Skeletal muscle satellite cell (primary cell): ENCODE measurements around the gene RBPJ. TPM values are rescaled to one million over a fixed set of nuclear protein-coding genes. Genes with fewer than 3 reads are reported as not detected.

Experiments used
- H3K27me3 ChIP-seq: 2 replicates; pipeline ENCODE4 v1.7.0; 2013; ENCODE audit warnings: low read length; ENCODE audit not compliant: control insufficient read depth, insufficient read depth
- H3K36me3 ChIP-seq: 2 replicates; pipeline ENCODE4 v1.7.0; 2013; ENCODE audit warnings: mild to moderate bottlenecking, control low read depth, low read length; ENCODE audit not compliant: insufficient read depth
- H3K4me1 ChIP-seq: 2 replicates; pipeline ENCODE4 v1.7.0; 2013; ENCODE audit warnings: low read length; ENCODE audit not compliant: control insufficient read depth, insufficient read depth
- H3K4me2 ChIP-seq: 2 replicates; pipeline ENCODE4 v1.7.0; 2013; ENCODE audit warnings: mild to moderate bottlenecking, low read length
- H3K4me3 ChIP-seq: 2 replicates; pipeline ENCODE4 v1.7.0; 2013; ENCODE audit warnings: low read length
- H3K9ac ChIP-seq: 2 replicates; pipeline ENCODE4 v1.7.0; 2013; ENCODE audit warnings: mild to moderate bottlenecking, low read depth, low read length, moderate library complexity
- H3K9me3 ChIP-seq: replicated peaks from 2 replicates; pipeline ENCODE4 v1.7.0; 2013; ENCODE audit warnings: mild to moderate bottlenecking, control low read depth, low read length
- total RNA-seq: library from RNA; depleted of rRNA; stranded (reverse); fragments of >200 nt; gene quantifications from 2 replicates; pipeline ENCODE4 v1.2.3, GENCODE V29; 2012; rRNA removed

RBPJ gene
- 143 and 154 TPM in 2 replicates for total RNA-seq

- H3K27me3 ChIP-seq, result no peaks in the 10 kb centered on the region
- peak within 1 kb of the TSS; percentile 92 for H3K4me2 ChIP-seq
- peak within 1 kb of the TSS; percentile 97 for H3K9ac ChIP-seq
- H3K4me1 ChIP-seq, result peaks cover 31% of the 10 kb centered on the region
- peaks cover 4% of the 10 kb centered on the region for H3K9me3 ChIP-seq
- peak within 1 kb of the TSS; percentile 90 for H3K4me3 ChIP-seq
- no peaks in the 10 kb centered on the region for H3K36me3 ChIP-seq
These were observed at the start of gene RBPJ for GRCh38 chr4:26320538-26321372. TSS of gene RBPJ (plus strand) at chr4:26321014. CDS start at chr4:26321029, 15 bp downstream.

GRCh38 chr4:26271703-26272102, 49.1 kb upstream of the RBPJ start:
- no peaks in the 10 kb centered on the region for H3K9me3 ChIP-seq
- H3K9ac ChIP-seq, result no peak overlapping the region
- no peaks in the 10 kb centered on the region for H3K27me3 ChIP-seq
- H3K4me3 ChIP-seq, result no peak overlapping the region
- H3K4me1 ChIP-seq, result no peaks in the 10 kb centered on the region
- no peak overlapping the region for H3K4me2 ChIP-seq
- no peaks in the 10 kb centered on the region for H3K36me3 ChIP-seq

GRCh38 chr4:26272654-26273615, 47.9 kb upstream of the RBPJ start:
- no peaks in the 10 kb centered on the region for H3K27me3 ChIP-seq
- H3K4me3 ChIP-seq, result no peak overlapping the region
- H3K9ac ChIP-seq, result no peak overlapping the region
- no peaks in the 10 kb centered on the region for H3K9me3 ChIP-seq
- no peak overlapping the region for H3K4me2 ChIP-seq
- no peaks in the 10 kb centered on the region for H3K4me1 ChIP-seq
- no peaks in the 10 kb centered on the region for H3K36me3 ChIP-seq

- Histone ChIP-seq H3K4me1 (no peaks in the 10 kb centered on the region), H3K9ac (no peak overlapping the region), H3K36me3 (no peaks in the 10 kb centered on the region), H3K27me3 (no peaks in the 10 kb centered on the region), H3K9me3 (no peaks in the 10 kb centered on the region), H3K4me2 (no peak overlapping the region), H3K4me3 (no peak overlapping the region)
These were observed 47.2 kb upstream of the RBPJ start for GRCh38 chr4:26273616-26273980.

GRCh38 chr4:26275281-26275680, 45.5 kb upstream of the RBPJ start:
- H3K27me3 ChIP-seq, result no peaks in the 10 kb centered on the region
- no peak overlapping the region for H3K4me3 ChIP-seq
- no peaks in the 10 kb centered on the region for H3K36me3 ChIP-seq
- H3K4me1 ChIP-seq, result no peaks in the 10 kb centered on the region
- H3K4me2 ChIP-seq, result no peak overlapping the region
- H3K9me3 ChIP-seq, result no peaks in the 10 kb centered on the region
- H3K9ac ChIP-seq, result no peak overlapping the region

GRCh38 chr4:26279446-26279845, 41.4 kb upstream of the RBPJ start:
- H3K4me2 ChIP-seq, result no peak overlapping the region
- no peak overlapping the region for H3K9ac ChIP-seq
- no peaks in the 10 kb centered on the region for H3K27me3 ChIP-seq
- no peaks in the 10 kb centered on the region for H3K9me3 ChIP-seq
- peaks cover 7% of the 10 kb centered on the region for H3K4me1 ChIP-seq
- H3K36me3 ChIP-seq, result no peaks in the 10 kb centered on the region
- H3K4me3 ChIP-seq, result no peak overlapping the region

- H3K9ac ChIP-seq, result no peak overlapping the region
These were observed 38.9 kb upstream of the RBPJ start for GRCh38 chr4:26281881-26282280.

GRCh38 chr4:26284536-26284935, 36.3 kb upstream of the RBPJ start:
- no peak overlapping the region for H3K4me3 ChIP-seq
- H3K9me3 ChIP-seq, result no peaks in the 10 kb centered on the region
- no peaks in the 10 kb centered on the region for H3K36me3 ChIP-seq
- H3K4me2 ChIP-seq, result no peak overlapping the region
- no peaks in the 10 kb centered on the region for H3K27me3 ChIP-seq
- no peak overlapping the region for H3K9ac ChIP-seq
- H3K4me1 ChIP-seq, result peaks cover 20% of the 10 kb centered on the region

More at GRCh38 chr4:26281881-26282280, 38.9 kb upstream of the RBPJ start:
- Histone ChIP-seq H3K36me3 (no peaks in the 10 kb centered on the region), H3K27me3 (no peaks in the 10 kb centered on the region), H3K9me3 (no peaks in the 10 kb centered on the region), H3K4me1 (peaks cover 7% of the 10 kb centered on the region), H3K4me2 (no peak overlapping the region), H3K4me3 (no peak overlapping the region)

- peaks cover 20% of the 10 kb centered on the region for H3K4me1 ChIP-seq
- no peaks in the 10 kb centered on the region for H3K27me3 ChIP-seq
- no peaks in the 10 kb centered on the region for H3K9me3 ChIP-seq
- no peaks in the 10 kb centered on the region for H3K36me3 ChIP-seq
- H3K4me2 ChIP-seq, result no peak overlapping the region
- H3K9ac ChIP-seq, result no peak overlapping the region
- no peak overlapping the region for H3K4me3 ChIP-seq
These were observed 35.5 kb upstream of the RBPJ start for GRCh38 chr4:26285272-26285671.

GRCh38 chr4:26287756-26288155, 33.1 kb upstream of the RBPJ start:
- Histone ChIP-seq H3K9me3 (no peaks in the 10 kb centered on the region), H3K4me3 (no peak overlapping the region), H3K4me2 (no peak overlapping the region), H3K9ac (no peak overlapping the region), H3K27me3 (no peaks in the 10 kb centered on the region), H3K4me1 (peaks cover 13% of the 10 kb centered on the region), H3K36me3 (no peaks in the 10 kb centered on the region)

GRCh38 chr4:26288355-26288909, 32.4 kb upstream of the RBPJ start:
- peaks cover 13% of the 10 kb centered on the region for H3K4me1 ChIP-seq
- H3K36me3 ChIP-seq, result no peaks in the 10 kb centered on the region
- no peak overlapping the region for H3K4me3 ChIP-seq
- no peak overlapping the region for H3K9ac ChIP-seq
- H3K9me3 ChIP-seq, result no peaks in the 10 kb centered on the region
- peak overlapping the region; percentile 60 for H3K4me2 ChIP-seq
- H3K27me3 ChIP-seq, result no peaks in the 10 kb centered on the region
